Fibroblast of peridontal ligament (primary cell): ENCODE data around the gene FAM72A.
"Not testable (repeated sequence)": the region's sequence is repeated elsewhere in the genome, so short reads cannot be mapped to it uniquely, and the experiment has no call there.

Experiments used
- DNase-seq: peaks from one replicate; pipeline ENCODE4 v3.0.0-alpha.2; 2010; ENCODE audit errors: extremely low read depth

FAM72A gene

GRCh38 chr1:206215600-206216392 lies 13.2 kb upstream of the FAM72A start:
- DNase-seq = not testable (repeated sequence)

GRCh38 chr1:206210802-206211201 lies 8.2 kb upstream of the FAM72A start:
- not testable (repeated sequence) for DNase-seq

DNA sequence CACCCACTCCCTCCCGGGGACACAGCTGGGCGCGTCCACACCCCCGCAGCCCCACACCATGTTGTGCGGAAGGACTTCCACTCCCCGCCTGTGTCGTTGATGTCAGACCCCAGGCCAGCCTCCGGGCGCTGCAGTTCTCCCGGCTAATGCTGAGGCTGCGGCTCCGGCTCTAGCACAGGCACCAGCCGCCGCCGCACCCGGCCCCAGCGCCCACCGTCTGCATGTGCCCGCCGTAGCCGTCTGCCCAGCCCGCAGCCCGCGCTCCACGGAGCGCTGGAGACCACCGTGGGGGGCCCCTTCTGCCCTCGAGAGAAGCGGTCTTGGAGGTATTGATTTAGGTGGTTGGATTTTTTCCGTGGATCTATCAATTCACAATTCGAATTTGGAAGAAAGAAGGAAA lies 2.9 kb upstream of the FAM72A start:
- not testable (repeated sequence) for DNase-seq

DNA sequence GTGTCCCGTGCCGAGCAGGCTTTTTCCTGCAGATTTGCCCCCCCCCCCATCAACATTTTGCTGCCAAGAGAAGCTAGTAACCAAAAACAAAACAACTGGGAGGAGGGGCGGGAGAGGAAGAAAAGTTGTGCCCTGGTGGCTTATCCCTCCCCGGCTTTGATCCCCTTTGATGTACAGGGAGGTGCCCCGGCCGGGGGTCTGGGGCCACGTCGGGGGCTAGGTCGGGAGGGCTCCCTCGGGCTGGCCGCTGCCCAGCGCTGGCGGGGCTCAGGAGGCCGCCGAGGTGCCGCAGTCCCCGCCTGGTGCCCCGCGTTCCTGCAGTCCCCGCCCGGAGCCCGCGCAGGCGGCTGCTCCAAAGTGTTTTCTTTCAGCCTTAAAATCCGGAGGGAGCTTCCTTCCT lies 2.2 kb upstream of the FAM72A start:
- peak; percentile 8 for DNase-seq

DNA sequence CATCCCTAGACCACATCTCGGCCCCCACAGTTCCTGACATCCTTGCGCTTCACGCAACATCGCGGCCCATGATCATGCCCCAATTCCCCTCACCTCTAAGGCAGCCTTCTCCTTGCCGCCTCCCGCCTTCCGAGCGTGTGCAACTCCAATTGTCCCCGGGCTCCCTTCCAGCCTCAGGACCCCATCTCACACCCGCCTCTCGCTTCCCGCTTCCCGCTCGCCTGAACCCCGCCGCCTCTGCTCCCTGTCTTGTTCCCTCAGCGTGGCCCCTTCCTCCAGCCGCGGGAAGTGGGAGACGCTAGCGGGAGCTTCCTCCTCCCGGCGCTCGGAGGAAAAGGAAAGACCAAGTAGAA lies 1.5 kb upstream of the FAM72A start:
- not testable (repeated sequence) for DNase-seq

DNA sequence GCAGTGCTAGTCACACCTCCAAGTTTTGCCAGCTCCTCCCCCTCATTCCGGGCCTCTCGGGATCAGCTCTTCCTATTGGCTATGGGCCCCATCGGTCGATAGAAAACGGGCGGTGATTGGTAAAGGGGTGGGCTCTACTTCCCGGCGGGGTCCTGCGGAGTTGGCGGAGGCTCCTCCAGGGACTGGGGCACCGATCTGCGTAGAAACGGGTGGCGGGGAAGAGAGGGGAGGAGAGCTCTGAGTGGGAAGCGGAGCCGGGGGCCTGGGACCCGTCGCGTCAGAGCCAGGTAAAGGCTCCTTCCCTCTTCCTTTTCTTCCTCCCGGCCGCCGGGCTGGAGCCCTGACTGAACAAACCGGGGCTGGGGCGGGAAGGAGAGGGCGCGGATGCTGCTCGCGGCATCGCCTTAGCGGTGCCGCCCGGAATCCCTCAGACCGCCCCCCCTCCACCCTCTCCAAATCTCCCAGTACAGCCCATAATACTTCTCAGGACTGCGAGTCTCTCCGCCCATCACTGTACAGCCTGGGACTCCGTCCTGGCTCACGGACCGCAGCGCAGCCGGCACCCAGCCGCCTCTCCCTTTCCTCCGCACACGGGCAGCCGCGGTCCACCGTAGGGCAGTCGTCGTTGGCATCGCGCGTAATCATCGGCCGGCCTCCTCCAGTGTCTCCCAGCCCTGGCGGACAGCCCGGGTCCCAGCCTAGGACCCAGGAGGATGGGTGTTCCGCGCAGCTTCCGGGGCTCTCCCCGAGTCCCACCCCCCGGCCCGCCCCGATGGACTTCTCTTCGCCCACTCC lies 922 bp upstream of the FAM72A start, which contains the start of gene SRGAP2:
Gene SRGAP2 (plus strand): TSS at position 178 of the 795 bp plus-strand sequence. CDS start 2,430 bp downstream, outside the sequence.
- DNase-seq = peak; percentile 60

DNA sequence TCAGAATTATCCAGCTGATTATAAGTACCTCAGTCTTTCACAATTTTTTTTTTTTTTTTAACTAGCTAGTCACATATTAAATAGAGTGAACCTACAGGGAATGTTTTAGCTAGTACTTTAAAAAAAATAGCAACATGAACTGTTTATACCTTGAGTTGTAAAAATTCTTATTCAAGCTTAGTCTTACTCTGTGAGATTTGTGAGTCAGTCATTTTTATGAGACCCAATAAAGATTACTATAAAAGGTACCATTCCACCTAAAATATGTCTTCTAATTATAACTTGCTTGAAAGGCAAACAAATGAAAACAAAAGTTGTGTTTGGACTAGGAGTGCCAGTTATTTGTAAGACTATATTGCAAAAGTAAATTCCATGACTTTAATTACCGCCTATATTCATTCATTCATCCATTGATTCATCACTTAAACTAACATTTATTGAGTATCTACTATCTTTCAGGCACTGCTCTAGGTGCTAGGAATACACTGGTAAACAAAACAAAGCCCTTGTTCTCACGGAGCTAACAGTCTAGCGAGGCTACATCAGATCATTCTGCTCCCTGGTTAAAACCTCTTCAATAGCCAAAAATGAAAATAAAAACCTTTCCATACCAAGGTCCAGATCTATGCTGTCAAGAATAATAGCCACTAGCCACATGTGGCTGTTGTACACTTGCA lies 5.8 kb downstream of the FAM72A start:
- DNase-seq = not testable (repeated sequence)

DNA sequence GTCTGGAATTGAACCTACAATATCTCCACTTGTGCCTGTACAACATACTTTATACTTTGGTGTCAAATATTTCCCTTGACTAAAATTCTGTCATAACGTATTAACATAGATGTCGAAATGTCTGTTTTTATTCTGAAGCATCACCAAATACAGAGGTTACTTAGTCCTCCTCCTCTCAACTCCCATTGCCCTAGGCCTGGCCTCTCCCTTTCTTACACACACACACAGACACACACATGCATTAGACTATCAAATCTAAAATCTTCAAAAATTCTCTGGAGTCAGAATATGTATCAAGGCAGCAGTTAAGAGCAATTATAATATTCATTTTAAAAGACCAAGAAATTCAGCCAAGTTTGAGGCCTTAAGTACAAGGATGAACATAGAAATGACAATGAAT lies 7.5 kb downstream of the FAM72A start:
- not testable (repeated sequence) for DNase-seq

DNA sequence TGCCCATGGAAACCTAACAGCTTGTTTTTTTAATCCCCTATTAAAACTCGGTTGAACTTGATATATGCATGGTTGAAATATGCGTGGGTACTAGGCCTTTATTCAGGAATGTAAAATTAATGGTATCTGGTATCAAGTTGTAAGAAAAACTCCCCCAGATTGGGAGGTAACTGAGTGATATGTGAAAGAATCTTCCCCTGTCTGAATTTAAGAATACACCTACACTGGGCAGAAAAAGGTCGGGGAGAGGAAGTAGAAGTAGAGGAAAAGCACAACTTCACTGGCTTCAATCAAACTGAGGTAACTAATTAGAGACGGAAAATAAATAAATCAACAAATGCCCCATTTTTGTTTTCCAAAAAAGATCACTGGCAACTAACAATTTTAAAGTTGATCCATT lies 15.8 kb downstream of the FAM72A start:
- not testable (repeated sequence) for DNase-seq

GRCh38 chr1:206185778-206186177 lies 16.9 kb downstream of the FAM72A start:
- DNase-seq = not testable (repeated sequence)

DNA sequence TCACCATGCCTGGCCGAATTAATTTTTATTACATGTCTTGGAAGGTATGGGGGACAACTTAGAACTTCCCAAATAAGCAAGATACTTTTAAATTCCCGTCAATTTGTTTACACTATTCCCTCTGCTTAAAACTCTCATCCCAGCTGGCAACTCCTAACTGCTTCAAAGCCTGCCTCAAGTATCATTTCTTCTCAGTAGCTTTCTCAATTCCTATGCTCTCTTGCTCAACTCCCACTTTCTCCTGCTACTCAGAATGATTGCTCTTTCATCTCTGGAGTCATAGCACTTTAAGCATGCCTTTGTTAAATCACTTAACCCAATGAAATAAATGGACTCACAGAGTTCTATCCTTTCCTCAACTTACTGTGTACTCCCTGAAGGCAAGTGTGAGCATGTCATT lies 18.9 kb downstream of the FAM72A start:
- peak; percentile 35 for DNase-seq

GRCh38 chr1:206182368-206183317 lies 20.0 kb downstream of the FAM72A start:
- DNase-seq = peak; percentile 68

DNA sequence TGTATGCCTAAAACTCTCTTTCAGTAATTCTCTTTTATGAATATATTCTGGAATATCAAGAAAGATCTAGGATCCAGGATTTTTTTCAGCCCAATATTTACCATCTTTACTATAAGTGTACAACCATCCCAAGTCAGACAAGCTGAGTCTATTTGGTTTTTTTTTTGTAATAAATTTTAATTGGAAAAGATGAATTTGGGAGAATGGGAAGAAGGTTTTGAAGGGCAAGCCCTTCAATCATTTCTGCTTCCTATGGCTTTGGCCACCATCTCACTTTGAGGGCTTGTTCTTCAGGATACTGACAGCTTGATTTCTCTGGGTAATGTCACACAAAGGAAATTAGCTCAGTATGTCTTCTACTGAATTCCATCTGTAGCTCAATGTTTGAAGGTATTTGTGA lies 23.0 kb downstream of the FAM72A start:
- DNase-seq = not testable (repeated sequence)

DNA sequence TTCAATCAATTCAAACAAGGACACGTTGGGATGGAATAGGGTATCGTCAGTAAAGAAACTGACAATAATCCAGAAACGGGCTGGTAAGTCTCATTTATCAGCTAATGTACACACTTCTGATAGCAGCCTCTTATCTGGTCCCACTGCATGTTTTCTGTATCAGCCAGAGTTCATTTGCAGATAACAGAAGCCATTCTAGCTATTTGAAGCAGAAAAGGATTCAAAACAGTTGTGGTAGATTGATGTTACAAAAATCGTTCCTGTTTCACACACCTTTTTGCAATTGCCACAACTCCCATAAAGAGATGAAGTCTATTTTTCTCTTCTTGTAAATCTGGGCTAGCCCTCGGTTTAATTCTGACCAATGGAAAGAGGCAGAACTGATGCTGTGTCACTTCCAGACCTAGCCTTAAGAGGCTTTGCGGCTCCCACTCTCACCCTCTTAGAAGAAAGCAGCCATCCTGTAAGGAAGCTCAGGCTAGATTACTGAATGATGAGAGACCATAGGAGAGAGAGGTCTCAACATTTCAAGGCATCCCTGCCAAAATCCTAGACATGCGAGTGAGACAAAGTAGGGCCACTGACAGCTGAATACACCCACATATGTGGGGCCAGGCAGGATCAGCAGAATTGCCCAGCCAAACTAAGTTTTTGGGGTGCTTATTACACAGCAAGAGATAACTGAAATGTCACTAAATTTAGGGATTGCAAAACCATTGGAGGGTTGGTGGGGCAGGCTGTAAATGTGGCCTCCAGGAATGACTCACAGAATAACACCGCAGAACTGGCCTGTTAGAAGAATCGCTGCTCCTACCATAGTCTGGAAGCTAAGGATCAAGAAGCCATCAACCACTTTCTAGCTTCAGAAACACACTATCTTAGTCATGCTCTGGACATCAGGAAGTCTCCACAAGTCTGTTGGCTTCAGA lies 24.3 kb downstream of the FAM72A start:
- DNase-seq = peak; percentile 74

DNA sequence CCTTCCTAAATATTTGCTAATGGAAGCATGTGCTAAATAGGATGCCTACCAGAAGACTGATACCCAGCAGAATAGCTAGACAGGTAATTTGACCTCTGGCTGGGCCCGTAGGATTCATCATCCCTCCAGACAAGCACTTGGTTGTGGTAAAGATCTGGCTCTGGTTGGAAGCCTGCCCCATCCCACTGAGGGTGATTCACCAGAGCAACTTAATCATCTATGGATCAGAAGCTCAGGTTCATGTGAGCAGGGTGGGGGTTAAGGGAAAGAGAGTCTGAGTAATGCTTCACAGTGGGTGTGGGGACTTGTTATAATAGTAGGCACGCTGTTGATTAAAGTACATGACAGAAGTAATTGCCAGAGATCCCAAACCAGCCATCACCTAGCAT lies 26.5 kb downstream of the FAM72A start:
- not testable (repeated sequence) for DNase-seq

DNA sequence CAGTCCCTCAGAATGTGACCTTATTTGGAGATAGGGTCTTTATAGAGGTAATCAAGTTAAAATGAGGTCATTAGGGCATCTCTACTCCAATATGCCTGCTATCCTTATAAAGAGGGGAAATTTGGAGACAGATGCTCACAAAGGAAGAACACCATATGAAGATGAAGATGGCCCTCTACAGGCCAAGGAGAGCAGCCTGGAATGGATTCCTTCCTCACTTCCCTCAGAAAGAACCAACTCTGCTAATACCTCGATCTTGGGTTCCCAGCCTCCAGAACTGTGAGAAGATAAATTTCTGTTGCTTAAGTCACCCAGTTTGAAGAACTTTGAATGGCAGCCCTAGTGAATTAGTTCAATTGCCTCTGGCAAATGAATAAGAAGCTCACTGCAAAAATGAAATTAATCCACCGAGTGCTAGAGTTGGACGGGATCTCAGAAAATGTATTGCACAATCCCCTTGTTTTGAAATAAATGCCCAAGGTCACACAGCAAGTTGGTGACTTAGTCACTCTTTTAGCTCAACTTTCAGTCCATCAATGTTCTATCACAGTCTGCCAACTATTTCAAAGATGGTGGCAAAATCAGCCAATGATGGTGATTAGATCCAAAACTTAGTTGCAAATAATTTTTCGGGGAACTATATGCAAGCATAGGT lies 27.1 kb downstream of the FAM72A start:
- DNase-seq = peak; percentile 43

DNA sequence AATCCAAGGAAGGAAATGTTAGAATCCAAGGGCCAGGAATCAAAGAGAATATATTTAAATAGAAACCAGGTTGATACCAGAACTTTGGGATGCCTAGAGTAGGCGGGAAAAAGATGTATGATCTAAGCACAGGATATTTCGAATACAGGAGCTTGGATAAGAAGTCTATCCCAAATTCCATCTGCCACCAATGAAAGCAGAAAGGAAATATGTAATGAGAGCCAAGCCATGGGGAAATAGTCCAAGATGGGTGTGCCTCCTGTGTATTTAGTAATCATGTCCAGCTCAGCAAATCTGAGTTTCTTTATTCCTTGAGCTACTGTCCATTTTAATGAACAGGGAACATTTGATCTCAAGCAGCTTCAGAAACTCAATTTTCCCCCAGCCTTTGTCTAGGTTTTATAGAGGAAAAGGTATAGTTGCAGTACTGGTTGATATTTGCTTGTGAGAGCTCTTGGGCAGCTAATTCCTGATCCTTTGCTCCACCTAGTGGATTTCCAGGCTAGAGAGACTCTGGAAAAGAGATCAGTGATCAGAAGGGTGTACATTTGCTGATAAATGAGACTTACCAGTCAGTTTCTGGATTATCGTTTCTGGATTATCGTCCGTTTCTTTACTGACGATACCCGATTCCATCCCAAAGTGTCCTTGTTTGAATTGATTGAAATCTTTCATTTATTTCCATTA lies 28.3 kb downstream of the FAM72A start:
- DNase-seq = peak; percentile 45

- DNase-seq = not testable (repeated sequence)
These were observed 29.4 kb downstream of the FAM72A start for GRCh38 chr1:206173110-206173719.
